ENCODE data around the gene PDE6A.

Gene PDE6A

GRCh38 chr5:149962601-149963300 is 18.2 kb upstream of the PDE6A start:
- no peaks in the 10 kb centered on the region for H3K9me3 ChIP-seq (ENCODE audit: control insufficient read depth in 2 of 2, low read length in 2 of 2)
- no peak overlapping the region for H3K9ac ChIP-seq (ENCODE audit: low read length in 2 of 2)
- no peaks in the 10 kb centered on the region for H3K36me3 ChIP-seq (ENCODE audit: control insufficient read depth in 2 of 2, insufficient read depth in 2 of 2, low read length in 2 of 2)
- no peak overlapping the region for H3K27ac ChIP-seq (ENCODE audit: low read length)
- no peak overlapping the region for H3K4me3 ChIP-seq (ENCODE audit: low read length in 2 of 2)
- peaks cover 15% of the 10 kb centered on the region for H3K4me1 ChIP-seq (ENCODE audit: control insufficient read depth, insufficient read depth, low read length)
- no peaks in the 10 kb centered on the region for H3K27me3 ChIP-seq (ENCODE audit: control insufficient read depth in 1 of 2, insufficient read depth in 2 of 2, low read length in 2 of 2)

GRCh38 chr5:149961957-149962409 is 17.4 kb upstream of the PDE6A start:
- no peak overlapping the region for H3K27ac ChIP-seq (ENCODE audit: low read length)
- no peaks in the 10 kb centered on the region for H3K9me3 ChIP-seq (ENCODE audit: control insufficient read depth in 2 of 2, low read length in 2 of 2)
- no peak overlapping the region for H3K9ac ChIP-seq (ENCODE audit: low read length in 2 of 2)
- H3K36me3 ChIP-seq (ENCODE audit: control insufficient read depth in 2 of 2, insufficient read depth in 2 of 2, low read length in 2 of 2): no peaks in the 10 kb centered on the region
- no peaks in the 10 kb centered on the region for H3K27me3 ChIP-seq (ENCODE audit: control insufficient read depth in 1 of 2, insufficient read depth in 2 of 2, low read length in 2 of 2)
- H3K4me3 ChIP-seq (ENCODE audit: low read length in 2 of 2): no peak overlapping the region
- peaks cover 15% of the 10 kb centered on the region for H3K4me1 ChIP-seq (ENCODE audit: control insufficient read depth, insufficient read depth, low read length)

GRCh38 chr5:149961186-149961685 is 16.6 kb upstream of the PDE6A start:
- Histone ChIP-seq H3K27ac (ENCODE audit: low read length) (peak overlapping the region; percentile 92), H3K27me3 (ENCODE audit: control insufficient read depth in 1 of 2, insufficient read depth in 2 of 2, low read length in 2 of 2) (no peaks in the 10 kb centered on the region), H3K4me3 (ENCODE audit: low read length in 2 of 2) (peak overlapping the region; percentile 76 to 88), H3K9ac (ENCODE audit: low read length in 2 of 2) (peak overlapping the region; percentile 75 to 86), H3K9me3 (ENCODE audit: control insufficient read depth in 2 of 2, low read length in 2 of 2) (no peaks in the 10 kb centered on the region), H3K4me1 (ENCODE audit: control insufficient read depth, insufficient read depth, low read length) (peaks cover 15% of the 10 kb centered on the region), H3K36me3 (ENCODE audit: control insufficient read depth in 2 of 2, insufficient read depth in 2 of 2, low read length in 2 of 2) (no peaks in the 10 kb centered on the region)

- peak within 1 kb of the TSS; percentile 81 to 86 for H3K9ac ChIP-seq (ENCODE audit: low read length in 2 of 2)
- H3K27ac ChIP-seq (ENCODE audit: low read length): peak within 1 kb of the TSS; percentile 92
- H3K36me3 ChIP-seq (ENCODE audit: control insufficient read depth in 2 of 2, insufficient read depth in 2 of 2, low read length in 2 of 2): no peaks in the 10 kb centered on the region
- H3K9me3 ChIP-seq (ENCODE audit: control insufficient read depth in 2 of 2, low read length in 2 of 2): no peaks in the 10 kb centered on the region
- H3K27me3 ChIP-seq (ENCODE audit: control insufficient read depth in 1 of 2, insufficient read depth in 2 of 2, low read length in 2 of 2): no peaks in the 10 kb centered on the region
- H3K4me3 ChIP-seq (ENCODE audit: low read length in 2 of 2): peak within 1 kb of the TSS; percentile 76 to 88
- peaks cover 15% of the 10 kb centered on the region for H3K4me1 ChIP-seq (ENCODE audit: control insufficient read depth, insufficient read depth, low read length)
These were observed 15.9 kb upstream of the PDE6A start, which contains the start of gene SLC26A2 for GRCh38 chr5:149960272-149961185. TSS of gene SLC26A2 (plus strand) at chr5:149960758. CDS start at chr5:149977653, 16,895 bp downstream.

GRCh38 chr5:149959406-149960236 is 15.0 kb upstream of the PDE6A start:
- peak overlapping the region; percentile 92 for H3K27ac ChIP-seq (ENCODE audit: low read length)

GRCh38 chr5:149957855-149958254 is 13.3 kb upstream of the PDE6A start:
- H3K4me1 ChIP-seq (ENCODE audit: control insufficient read depth, insufficient read depth, low read length): peaks cover 15% of the 10 kb centered on the region
- no peaks in the 10 kb centered on the region for H3K9me3 ChIP-seq (ENCODE audit: control insufficient read depth in 2 of 2, low read length in 2 of 2)
- H3K27me3 ChIP-seq (ENCODE audit: control insufficient read depth in 1 of 2, insufficient read depth in 2 of 2, low read length in 2 of 2): no peaks in the 10 kb centered on the region
- no peak overlapping the region for H3K9ac ChIP-seq (ENCODE audit: low read length in 2 of 2)
- no peak overlapping the region for H3K4me3 ChIP-seq (ENCODE audit: low read length in 2 of 2)
- H3K27ac ChIP-seq (ENCODE audit: low read length): no peak overlapping the region
- H3K36me3 ChIP-seq (ENCODE audit: control insufficient read depth in 2 of 2, insufficient read depth in 2 of 2, low read length in 2 of 2): no peaks in the 10 kb centered on the region

More at GRCh38 chr5:149959406-149960236, 15.0 kb upstream of the PDE6A start:
- H3K4me3 ChIP-seq (ENCODE audit: low read length in 2 of 2): peak overlapping the region; percentile 45 to 88
- H3K36me3 ChIP-seq (ENCODE audit: control insufficient read depth in 2 of 2, insufficient read depth in 2 of 2, low read length in 2 of 2): no peaks in the 10 kb centered on the region
- peaks cover 15% of the 10 kb centered on the region for H3K4me1 ChIP-seq (ENCODE audit: control insufficient read depth, insufficient read depth, low read length)
- no peaks in the 10 kb centered on the region for H3K27me3 ChIP-seq (ENCODE audit: control insufficient read depth in 1 of 2, insufficient read depth in 2 of 2, low read length in 2 of 2)
- peak overlapping the region; percentile 81 to 86 for H3K9ac ChIP-seq (ENCODE audit: low read length in 2 of 2)
- no peaks in the 10 kb centered on the region for H3K9me3 ChIP-seq (ENCODE audit: control insufficient read depth in 2 of 2, low read length in 2 of 2)

GRCh38 chr5:149956685-149957084 is 12.1 kb upstream of the PDE6A start:
- peaks cover 15% of the 10 kb centered on the region for H3K4me1 ChIP-seq (ENCODE audit: control insufficient read depth, insufficient read depth, low read length)
- H3K27ac ChIP-seq (ENCODE audit: low read length): no peak overlapping the region
- no peak overlapping the region for H3K4me3 ChIP-seq (ENCODE audit: low read length in 2 of 2)
- no peak overlapping the region for H3K9ac ChIP-seq (ENCODE audit: low read length in 2 of 2)
- no peaks in the 10 kb centered on the region for H3K9me3 ChIP-seq (ENCODE audit: control insufficient read depth in 2 of 2, low read length in 2 of 2)
- no peaks in the 10 kb centered on the region for H3K36me3 ChIP-seq (ENCODE audit: control insufficient read depth in 2 of 2, insufficient read depth in 2 of 2, low read length in 2 of 2)
- no peaks in the 10 kb centered on the region for H3K27me3 ChIP-seq (ENCODE audit: control insufficient read depth in 1 of 2, insufficient read depth in 2 of 2, low read length in 2 of 2)

GRCh38 chr5:149954798-149955197 is 10.2 kb upstream of the PDE6A start:
- Histone ChIP-seq H3K36me3 (ENCODE audit: control insufficient read depth in 2 of 2, insufficient read depth in 2 of 2, low read length in 2 of 2) (no peaks in the 10 kb centered on the region), H3K9ac (ENCODE audit: low read length in 2 of 2) (no peak overlapping the region), H3K27me3 (ENCODE audit: control insufficient read depth in 1 of 2, insufficient read depth in 2 of 2, low read length in 2 of 2) (no peaks in the 10 kb centered on the region), H3K4me3 (ENCODE audit: low read length in 2 of 2) (no peak overlapping the region), H3K4me1 (ENCODE audit: control insufficient read depth, insufficient read depth, low read length) (peaks cover 5% of the 10 kb centered on the region), H3K27ac (ENCODE audit: low read length) (no peak overlapping the region), H3K9me3 (ENCODE audit: control insufficient read depth in 2 of 2, low read length in 2 of 2) (no peaks in the 10 kb centered on the region)

- Histone ChIP-seq H3K36me3 (ENCODE audit: control insufficient read depth in 2 of 2, insufficient read depth in 2 of 2, low read length in 2 of 2) (no peaks in the 10 kb centered on the region), H3K27me3 (ENCODE audit: control insufficient read depth in 1 of 2, insufficient read depth in 2 of 2, low read length in 2 of 2) (no peaks in the 10 kb centered on the region), H3K4me1 (ENCODE audit: control insufficient read depth, insufficient read depth, low read length) (no peaks in the 10 kb centered on the region), H3K9me3 (ENCODE audit: control insufficient read depth in 2 of 2, low read length in 2 of 2) (no peaks in the 10 kb centered on the region), H3K9ac (ENCODE audit: low read length in 2 of 2) (no peak overlapping the region), H3K27ac (ENCODE audit: low read length) (no peak overlapping the region), H3K4me3 (ENCODE audit: low read length in 2 of 2) (no peak overlapping the region)
These were observed 9.0 kb upstream of the PDE6A start for GRCh38 chr5:149953436-149954121.

Data from stomach smooth muscle (tissue), 2 donors.